H1 (cell line): Measurements from ENCODE around the gene MOGAT2.
"Not testable (repeated sequence)": the region's sequence is repeated elsewhere in the genome, so short reads cannot be mapped to it uniquely, and the experiment has no call there.

Experiments
- ASH2L ChIP-seq: fragments of 200-600, 300-600 bp; sonication (generic); IDR thresholded peaks from one replicate; pipeline ENCODE4 v1.7.1; 2017; ENCODE audit warnings: low read length
- ATF3 ChIP-seq: IDR thresholded peaks from 2 replicates; pipeline ENCODE4 v1.6.1; 2011; ENCODE audit warnings: low read depth, mild to moderate bottlenecking, low read length; ENCODE audit not compliant: insufficient read depth
- CEBPB ChIP-seq: IDR thresholded peaks from 2 replicates; pipeline ENCODE4 v1.6.1; 2012; ENCODE audit warnings: low read depth, low read length
- CTCF ChIP-seq, 3 experiments: IDR thresholded peaks; 1 replicate in 2 of 3; 2 replicates in 1 of 3; pipeline versions ENCODE4 v1.5.1 to v1.6.1; 2011; ENCODE audit warnings: low read length in 3 of 3, mild to moderate bottlenecking in 3 of 3, inconsistent platforms in 2 of 3, low read depth in 1 of 3, moderate library complexity in 1 of 3; ENCODE audit not compliant: insufficient read depth in 1 of 3; ENCODE audit errors: control extremely low read depth in 1 of 3
- HDAC6 ChIP-seq: IDR thresholded peaks from one replicate; pipeline ENCODE4 v1.7.1; 2012; ENCODE audit warnings: low read depth, mild to moderate bottlenecking, inconsistent platforms, low read length, moderate library complexity
- POLR2A ChIP-seq, 2 experiments: IDR thresholded peaks; 1 replicate in 1 of 2; 2 replicates in 1 of 2; pipeline ENCODE4 v1.6.1; 2011; ENCODE audit warnings: low read depth in 2 of 2, low read length in 2 of 2, mild to moderate bottlenecking in 2 of 2; ENCODE audit errors: control extremely low read depth in 1 of 2

DNA sequence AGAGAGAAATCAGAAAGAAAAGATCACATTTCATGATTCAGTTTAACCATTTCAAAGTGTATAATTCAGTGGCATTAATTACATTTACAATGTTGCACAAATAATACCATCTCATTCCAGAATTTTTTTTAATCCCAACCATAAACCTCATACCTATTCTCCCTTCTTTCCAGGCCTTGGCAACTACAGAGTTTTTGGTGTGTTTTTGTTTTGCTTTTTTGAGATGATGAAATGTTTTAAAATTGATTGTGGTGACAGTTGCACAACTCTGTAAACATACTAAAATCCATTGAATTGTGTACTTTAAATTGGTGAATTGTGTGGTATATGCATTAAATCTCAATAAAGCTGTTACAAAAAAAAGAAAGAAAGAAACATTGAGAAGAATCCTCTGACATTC is 37.3 kb downstream of the MOGAT2 start:
- TF ChIP-seq CTCF (IDR thresholded peaks at IDR 0.05; ENCODE audit: control extremely low read depth in 1 of 3, insufficient read depth in 1 of 3, low read depth in 1 of 3, low read length in 3 of 3); ATF3; ASH2L; POLR2A (IDR thresholded peaks at IDR 0.05; ENCODE audit: control extremely low read depth in 1 of 2, low read depth in 2 of 2, low read length in 2 of 2); HDAC6; CEBPB: not testable (repeated sequence)
